GM18861 (cell line): ENCODE results near the gene CAB39.

ENCODE experiments used
- ATAC-seq: cut with Tn5 transposase; IDR thresholded peaks from one replicate; pipeline ENCODE4 v1.9.1; 2021; ENCODE audit not compliant: unreplicated experiment

Gene CAB39

DNA sequence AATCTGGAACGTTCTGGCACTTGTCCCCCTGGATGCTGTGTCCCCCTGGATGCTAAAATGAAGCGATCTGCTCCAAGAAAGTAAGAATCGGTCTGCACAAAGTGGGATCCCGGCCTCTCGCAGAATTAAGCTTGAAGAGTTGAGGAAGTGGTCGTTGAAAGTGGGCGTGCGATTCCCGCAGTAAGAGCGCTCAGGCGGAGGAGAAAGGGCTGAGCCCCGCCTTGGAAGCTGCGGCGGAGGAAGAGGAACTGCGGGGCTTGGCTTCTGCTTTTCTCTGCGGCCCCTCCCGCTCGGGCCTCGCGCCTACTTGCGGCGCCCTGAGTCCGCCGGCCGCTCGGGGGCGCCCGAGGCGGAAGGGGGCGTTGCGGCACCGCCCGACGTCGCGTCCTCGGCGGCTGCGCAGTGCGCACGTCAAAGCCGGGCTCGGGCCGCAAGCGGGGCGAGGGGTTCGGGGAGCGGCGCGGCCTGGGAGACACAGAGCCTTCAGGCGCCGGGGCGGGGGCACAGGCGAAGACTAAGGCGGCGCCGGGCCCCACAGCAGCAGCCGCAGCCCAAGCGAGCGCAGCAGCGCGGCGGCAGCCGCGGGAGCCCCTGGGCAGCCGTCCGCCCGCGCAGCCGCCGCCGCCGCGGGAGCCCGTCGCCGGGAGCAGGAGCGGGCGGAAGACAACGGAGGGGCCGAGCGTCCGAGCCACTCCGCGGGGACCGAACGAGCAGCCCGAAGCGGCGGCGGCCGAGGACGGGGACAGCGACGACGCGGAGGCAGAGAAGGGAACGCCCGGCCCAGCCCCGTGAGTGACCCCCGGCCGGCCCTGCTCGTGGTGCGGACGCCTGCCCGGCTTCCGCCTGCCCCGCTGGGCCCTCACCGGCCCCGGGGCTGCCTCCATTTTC is at the start of gene CAB39:
Gene CAB39 (plus strand): TSS at position 400 of the 888 bp plus-strand sequence. CDS start 47,160 bp downstream, outside the sequence.
- ATAC-seq, result peak; percentile 78

- no peak for ATAC-seq
Observed at GRCh38 chr2:230664128-230664527, 48.5 kb upstream of the CAB39 start.

DNA sequence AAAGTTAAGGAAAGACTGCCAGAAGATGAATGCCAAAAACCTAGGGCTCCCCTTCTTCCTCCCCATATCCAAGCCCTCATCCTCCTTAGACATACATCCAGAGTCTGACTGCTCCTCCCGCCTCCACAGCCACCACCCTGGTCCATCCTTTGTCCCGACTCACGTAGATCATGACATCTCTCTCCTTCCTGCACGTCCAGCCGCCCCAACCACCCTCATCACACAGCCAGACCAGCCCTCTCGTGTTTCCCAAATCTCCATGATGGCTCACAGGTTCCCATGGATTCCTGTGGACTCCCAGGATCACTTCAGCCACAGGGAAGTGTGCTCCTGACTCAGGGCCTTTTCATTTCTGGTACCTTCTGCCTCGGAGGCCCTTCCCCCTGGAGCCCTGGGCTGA is 47.8 kb upstream of the CAB39 start:
- no peak for ATAC-seq

GRCh38 chr2:230665263-230665691 is 47.4 kb upstream of the CAB39 start:
- peak; percentile 21 for ATAC-seq

- ATAC-seq, result no peak
Observed at GRCh38 chr2:230666446-230666845, 46.2 kb upstream of the CAB39 start.

- no peak for ATAC-seq
Observed at GRCh38 chr2:230666885-230667712, 45.5 kb upstream of the CAB39 start.

DNA sequence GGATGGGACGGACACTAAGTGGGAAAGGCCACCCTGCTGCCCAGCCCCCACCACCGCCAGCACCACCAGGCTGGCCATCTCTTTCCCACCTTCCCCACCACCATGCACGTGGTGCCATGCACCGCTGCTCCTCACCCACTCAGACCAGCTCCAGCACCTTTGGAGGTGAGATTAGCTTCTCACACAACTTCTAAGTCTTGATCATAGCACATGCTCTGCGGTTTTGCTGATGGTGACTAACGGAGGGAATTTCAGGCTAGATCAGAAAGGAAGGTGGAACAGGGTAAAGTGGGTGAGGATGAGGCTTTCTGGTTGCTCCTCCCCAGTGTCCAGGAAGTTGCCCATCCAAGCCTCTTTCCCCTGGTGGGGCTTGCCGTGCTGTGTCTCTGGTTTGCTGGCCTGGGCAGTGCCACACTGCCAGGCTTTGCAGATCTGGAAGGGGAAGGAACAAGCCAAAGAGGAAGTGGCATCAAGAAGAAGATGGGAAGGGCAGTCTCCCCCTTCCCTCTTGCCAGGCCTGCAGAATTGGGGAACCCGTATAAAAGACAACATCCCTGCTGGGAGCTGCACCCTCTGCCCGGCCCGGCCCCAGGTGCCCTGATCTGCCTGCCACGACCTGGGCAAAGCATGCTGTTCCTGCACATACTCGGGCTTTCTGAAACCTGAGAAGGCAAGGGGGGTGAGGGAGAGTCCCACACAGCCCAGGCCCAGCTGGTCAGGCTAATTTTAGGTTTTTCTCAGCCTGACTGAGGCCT is 44.3 kb upstream of the CAB39 start:
- peak; percentile 30 for ATAC-seq

- ATAC-seq, result peak; percentile 26
Observed at GRCh38 chr2:230668939-230669303, 43.7 kb upstream of the CAB39 start.

- no peak for ATAC-seq
Observed at GRCh38 chr2:230669386-230669950, 43.2 kb upstream of the CAB39 start.

DNA sequence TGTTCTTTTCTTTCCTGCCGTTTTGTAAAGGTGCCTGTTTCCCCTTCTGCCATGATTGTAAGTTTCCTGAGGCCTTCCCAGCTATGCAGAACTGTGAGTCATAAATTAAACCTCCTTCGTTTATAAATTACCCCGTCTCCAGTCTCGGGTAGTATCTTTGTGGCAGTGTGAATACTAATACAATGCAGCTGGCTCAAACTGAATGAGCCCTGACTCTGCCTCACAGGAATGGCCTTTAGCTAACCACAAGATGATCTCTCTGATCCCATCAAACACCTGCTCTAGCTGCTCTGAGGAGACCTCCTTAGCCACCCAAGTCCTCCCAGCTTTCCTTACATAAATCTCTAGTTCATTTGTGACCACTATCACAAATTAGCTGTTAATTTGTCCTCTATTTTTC is 41.5 kb upstream of the CAB39 start:
- ATAC-seq, result no peak

GRCh38 chr2:230672836-230673235 is 39.8 kb upstream of the CAB39 start:
- ATAC-seq, result no peak

DNA sequence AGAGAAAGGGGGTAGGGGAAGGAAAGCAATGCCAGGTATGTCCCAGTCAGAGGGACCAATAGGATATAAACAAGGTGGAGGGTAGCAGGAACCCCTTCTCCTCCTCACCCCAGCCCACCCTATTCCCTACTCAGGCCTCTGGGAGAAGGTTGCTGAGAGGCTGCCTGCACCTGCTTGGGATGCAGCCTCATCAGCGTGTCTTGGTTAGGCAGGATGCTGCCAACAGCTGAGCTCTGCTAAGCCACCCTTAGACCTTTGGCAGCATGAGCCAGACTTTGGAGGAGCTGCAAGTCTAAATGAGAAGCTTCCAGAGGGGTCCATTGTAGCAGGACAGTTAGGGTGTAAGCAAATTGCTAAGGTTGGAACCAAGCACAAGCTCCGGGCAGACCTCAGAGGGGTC is 38.2 kb upstream of the CAB39 start:
- no peak for ATAC-seq

DNA sequence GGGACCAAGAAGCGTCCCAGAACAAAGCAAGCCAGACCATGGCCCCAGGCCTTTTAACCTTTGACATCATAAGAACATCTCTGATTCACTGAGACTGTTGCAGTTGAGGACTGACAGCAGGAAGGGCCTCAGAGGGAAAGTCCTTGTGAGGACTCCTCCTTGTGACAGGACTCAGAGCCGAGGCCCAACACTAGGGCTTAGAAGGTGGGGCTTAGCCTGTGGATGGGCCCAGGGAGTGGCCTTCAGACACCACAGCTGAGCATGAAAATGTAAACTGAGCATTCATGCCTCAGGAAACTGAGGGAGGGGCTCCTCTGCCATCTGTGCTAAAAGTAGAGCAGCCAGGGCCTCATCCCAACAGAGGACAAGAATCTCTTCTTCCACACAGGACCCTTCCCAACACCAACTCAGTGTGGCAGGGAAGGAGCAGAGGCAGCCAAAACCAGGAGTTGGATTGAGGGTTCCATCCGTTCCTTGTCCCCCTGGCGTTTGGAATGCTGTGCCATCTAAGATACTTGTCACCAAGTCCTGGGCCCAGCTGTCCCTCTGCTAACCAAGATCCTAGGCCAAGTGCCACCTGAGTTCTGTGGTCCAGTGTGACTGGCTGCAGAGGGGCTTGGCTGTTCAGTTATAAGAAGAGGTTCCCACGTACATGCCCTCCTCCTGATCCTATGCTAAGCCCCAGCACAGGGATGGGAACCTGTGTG is 37.5 kb upstream of the CAB39 start:
- no peak for ATAC-seq

- ATAC-seq, result no peak
Observed at GRCh38 chr2:230676546-230676945, 36.1 kb upstream of the CAB39 start.

DNA sequence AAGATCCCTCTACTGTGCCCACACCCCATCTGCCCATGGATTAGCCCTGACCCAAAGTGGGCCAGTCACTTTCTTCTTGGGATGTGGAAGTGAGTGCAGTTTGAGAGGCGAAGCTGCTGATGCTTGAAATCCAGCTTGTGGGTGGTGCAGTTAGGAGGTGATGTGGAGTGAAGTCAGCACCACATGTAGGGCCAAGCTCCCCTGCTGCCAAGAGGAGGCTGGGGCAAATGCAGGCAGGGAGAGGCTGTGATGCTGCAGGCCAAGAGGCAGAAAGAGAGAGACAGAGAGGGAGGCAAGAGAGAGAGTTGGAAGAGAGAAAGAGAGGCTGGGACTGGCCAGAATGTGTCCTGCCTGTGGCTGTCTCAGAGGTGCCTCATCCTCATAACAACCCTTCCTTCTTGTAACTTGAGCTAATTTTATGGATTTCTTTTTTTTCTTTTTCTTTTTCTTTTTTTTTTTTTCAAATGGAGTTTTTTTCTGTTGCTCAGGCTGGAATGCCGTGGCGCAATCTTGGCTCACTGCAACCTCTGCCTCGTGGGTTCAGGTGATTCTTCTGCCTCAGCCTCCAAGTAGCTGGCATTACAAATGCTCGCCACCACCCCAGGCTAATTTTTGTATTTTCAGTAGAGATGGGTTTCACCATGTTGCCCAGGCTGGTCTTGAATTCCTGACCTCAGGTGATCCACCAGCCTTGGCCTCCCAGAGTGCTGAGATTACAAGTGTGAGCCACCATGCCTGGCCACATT is 35.3 kb upstream of the CAB39 start:
- no peak for ATAC-seq

DNA sequence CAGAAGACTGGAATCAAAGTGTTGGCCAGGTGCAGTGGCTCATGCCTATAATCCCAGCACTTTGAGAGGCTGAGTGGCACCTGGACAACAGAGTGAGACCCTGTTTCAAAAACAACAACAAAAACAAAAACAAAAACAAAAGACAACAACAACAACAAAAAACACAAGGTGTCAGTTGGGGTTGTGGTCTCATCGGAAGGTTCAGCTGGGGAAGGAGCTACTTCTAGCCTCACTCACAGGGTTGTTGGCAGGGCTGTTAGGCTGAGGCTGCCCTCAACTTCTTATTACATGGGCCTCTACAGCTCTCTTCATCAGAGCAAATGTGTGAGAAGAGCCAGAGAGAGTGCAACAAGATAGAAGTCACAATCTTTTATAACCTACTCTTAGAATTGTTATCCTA is 34.6 kb upstream of the CAB39 start:
- no peak for ATAC-seq

- ATAC-seq, result no peak
Observed at GRCh38 chr2:230678451-230678850, 34.2 kb upstream of the CAB39 start.

- no peak for ATAC-seq
Observed at GRCh38 chr2:230680463-230681170, 32.0 kb upstream of the CAB39 start.

DNA sequence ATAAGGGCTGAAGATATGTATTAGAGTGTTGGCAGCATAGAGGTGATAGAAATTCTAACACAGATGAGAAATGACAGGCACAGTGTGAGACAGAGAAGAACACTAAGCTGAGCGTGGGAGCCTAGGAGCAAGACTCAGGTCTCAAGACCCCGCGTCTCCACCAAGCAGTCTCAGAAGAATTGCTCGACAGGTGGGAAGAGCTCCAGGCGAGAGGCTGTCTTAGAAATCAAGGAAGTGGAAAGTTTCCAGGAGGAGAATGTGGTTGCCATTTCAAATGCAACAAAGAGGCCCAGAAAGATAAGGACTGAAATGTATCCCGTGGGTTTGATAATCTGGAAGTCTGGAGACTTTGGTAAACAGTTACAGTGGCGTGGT is 31.5 kb upstream of the CAB39 start:
- no peak for ATAC-seq
